Spleen (tissue), 7 donors: ENCODE measurements around the gene NAALADL1.

Source experiments
- CTCF ChIP-seq, 11 experiments: fragments of 200-600 bp in 7 of 11; fragments of 450-650 bp in 4 of 11; sonication (generic) in 4 of 11; IDR thresholded peaks in 8 of 11; conservative IDR thresholded peaks in 3 of 11; 1 replicate in 7 of 11; 2 replicates in 4 of 11; pipeline versions ENCODE4 v1.4.0 to v1.8.0; 2016 to 2021; ENCODE audit warnings: antibody characterized with exemption in 11 of 11, inconsistent platforms in 4 of 11, mild to moderate bottlenecking in 1 of 11
- POLR2AphosphoS5 ChIP-seq, 3 donors: sonication (generic); formaldehyde crosslinking; IDR thresholded peaks; one replicate each; pipeline ENCODE4 v1.5.1; 2017; ENCODE audit warnings: antibody characterized with exemption in 3 of 3
- donor health status: DM: no; HTN: no; CAD: no; lungs with moderate emphysema.
- donor health status: DM: no; HTN: no; CAD: no.
- donor health status: DM: no; HTN: no; CAD: no.

DNA sequence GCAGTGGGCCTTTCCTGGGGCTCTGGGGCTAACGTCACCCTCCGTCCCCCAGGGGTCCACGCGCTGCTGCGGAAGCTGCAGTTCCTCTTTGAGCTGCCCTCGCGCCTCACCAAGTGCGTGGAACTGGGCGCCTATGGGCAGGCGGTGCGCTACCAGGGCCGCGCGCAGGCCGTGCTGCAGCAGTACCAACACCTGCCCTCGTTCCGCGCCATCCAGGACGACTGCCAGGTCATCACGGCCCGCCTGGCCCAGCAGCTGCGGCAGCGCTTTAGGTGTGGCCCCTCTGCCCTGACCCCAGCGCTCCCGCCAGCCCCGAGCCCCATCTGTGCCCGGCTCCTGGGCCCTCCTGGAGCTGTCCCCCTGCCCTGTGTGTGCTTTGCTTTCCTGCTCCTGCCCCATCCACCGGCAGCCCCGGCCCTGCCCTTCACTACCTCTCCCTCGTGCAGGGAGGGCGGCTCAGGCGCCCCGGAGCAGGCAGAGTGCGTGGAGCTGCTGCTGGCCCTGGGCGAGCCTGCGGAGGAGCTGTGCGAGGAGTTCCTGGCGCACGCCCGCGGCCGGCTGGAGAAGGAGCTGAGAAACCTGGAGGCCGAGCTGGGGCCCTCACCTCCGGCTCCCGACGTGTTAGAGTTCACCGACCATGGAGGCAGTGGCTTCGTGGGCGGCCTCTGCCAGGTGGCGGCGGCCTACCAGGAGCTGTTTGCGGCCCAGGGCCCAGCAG lies 49.6 kb upstream of the NAALADL1 start:
- TF ChIP-seq CTCF (IDR thresholded peaks at IDR 0.05 in 8 of 11, conservative IDR thresholded peaks at IDR 0.05 in 3 of 11) (no peak), POLR2AphosphoS5 (IDR thresholded peaks at IDR 0.05) (peak in 1 of 3 donors; percentile 39)
